NAMALWA (cell line): Measurements from ENCODE around the gene BARHL1.

Experiments used
- DNase-seq: peaks from one replicate; pipeline ENCODE4 v3.0.0-alpha.2; 2015; ENCODE audit warnings: low spot score

BARHL1 gene

DNA sequence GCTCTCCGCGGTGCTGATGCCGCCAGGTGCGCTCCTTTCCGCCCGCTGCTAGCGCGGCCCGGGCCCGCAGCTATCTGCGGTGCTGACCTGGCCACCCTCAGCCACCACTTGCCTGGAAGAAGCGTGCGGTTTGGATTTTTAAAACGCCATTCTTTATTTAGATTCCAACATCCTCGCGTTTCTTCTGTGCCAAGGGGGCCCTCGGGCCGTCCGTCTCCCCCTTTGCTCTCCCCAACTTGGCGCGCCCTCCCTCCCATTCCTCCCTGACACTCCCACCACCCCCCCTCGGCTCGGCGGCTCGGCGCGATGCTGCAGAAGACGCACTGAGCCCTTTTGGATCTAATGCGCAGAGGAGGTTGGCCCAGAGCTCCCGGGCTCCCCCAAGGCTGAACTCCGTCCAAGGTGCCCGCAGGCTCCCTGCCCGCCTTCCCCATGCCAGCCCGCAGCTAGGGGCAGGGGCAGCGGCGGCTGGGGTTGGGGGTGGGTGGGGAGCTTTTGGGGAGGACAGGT, at the start of gene BARHL1:
Gene BARHL1, plus strand, starts transcription at position 331 of the 510 bp plus-strand sequence. CDS start 192 bp downstream, outside the sequence.
- DNase-seq = no peak

DNA sequence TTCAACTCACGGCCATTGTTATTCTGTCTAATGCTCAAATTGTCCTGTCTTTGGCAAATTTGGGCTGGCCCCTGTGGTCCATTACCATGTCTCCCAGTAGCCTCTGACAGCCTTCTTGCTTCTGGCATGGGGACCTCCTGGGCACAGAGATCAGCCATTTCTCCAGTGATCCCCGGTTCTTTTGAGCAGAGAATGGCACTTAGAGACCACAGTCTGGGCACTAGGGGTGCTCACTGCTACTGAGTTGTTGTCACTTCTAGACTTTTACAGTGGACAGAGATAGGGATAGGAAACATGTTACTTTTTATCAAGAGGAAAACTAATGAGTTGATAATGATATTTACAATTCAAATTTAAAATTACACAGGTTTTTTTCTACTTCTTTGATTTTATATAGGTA, 47.6 kb upstream of the BARHL1 start:
- no peak for DNase-seq

- DNase-seq = no peak
These were observed 46.3 kb upstream of the BARHL1 start for GRCh38 chr9:132536124-132536523.

GRCh38 chr9:132537352-132537751, 45.1 kb upstream of the BARHL1 start:
- no peak for DNase-seq

DNA sequence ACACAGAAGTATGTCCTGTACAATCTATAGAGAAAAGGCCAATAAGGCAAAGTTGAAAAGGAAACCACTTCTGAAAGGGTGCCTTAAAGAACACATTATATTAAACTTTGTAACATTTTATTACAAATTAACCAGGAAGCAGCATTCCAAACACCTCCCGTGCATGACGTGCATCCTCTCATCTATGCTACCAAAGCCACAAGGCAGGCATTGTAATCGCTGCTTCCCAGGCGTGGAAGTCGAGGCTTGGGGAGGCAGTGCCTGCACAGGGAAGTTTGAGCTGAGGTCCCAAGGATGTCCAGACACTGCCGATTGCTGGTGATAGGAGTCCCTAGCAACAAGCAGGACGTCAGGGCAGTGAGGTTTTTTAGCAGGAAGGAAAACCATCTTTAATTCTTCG, 44.3 kb upstream of the BARHL1 start:
- DNase-seq = no peak

DNA sequence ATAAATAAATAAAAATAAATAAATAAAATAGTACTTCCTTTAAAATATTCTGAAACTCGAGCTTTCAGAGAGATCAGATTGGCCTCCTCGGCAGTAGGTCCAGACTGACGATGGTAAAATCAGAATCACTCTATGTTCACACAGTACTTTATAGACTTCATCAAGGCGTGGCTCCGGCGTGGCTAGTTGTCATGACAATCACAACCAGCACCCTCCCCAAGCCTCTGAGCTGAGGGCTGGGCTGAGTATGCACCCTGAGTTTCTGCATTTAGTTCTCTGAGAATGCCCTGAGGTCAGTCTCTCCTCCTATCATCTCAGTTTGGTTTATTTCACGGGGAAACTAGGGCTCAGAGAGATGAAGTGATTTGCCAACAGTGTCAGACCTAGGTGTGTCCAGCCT, 43.3 kb upstream of the BARHL1 start:
- DNase-seq = no peak

DNA sequence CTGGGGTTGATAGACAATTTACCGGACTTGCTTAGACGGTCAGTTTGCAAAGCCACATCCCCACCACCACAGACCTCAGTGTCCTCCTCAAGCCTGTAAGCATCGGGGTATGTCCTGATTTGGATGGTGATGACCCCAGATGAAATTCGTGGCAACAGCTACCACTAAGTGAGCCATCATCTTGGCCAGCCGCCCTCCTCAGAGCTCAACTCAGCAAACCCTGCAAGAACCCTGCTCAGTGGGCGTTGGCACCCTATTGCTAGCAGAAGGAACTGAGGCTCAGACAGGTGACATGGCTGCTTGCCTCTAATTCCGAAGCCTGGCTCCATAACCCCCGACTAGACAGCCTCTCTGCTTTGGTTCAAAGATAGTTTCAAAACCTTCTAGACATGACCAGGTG, 41.4 kb upstream of the BARHL1 start:
- no peak for DNase-seq

GRCh38 chr9:132541870-132542830, 40.3 kb upstream of the BARHL1 start:
- no peak for DNase-seq

DNA sequence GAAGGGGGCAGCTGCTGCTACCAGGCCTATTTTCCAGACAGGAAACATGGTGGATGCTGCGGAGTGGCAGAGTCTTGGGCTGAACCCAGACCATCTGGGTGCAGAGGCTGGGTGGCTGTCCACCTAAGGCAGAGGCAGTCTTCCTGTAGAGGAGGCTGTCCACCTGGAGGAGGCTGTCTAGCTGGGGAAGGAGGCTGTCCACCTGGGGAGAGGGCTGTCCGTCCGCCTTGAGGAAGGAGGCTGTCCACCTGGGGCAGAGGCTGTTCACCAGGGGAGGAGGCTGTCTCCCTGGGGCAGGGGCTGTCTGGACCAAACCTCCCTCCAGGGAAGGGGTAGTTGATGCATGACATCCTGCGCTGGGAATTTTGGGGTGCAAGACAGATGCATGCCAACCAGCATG, 39.2 kb upstream of the BARHL1 start:
- no peak for DNase-seq

DNA sequence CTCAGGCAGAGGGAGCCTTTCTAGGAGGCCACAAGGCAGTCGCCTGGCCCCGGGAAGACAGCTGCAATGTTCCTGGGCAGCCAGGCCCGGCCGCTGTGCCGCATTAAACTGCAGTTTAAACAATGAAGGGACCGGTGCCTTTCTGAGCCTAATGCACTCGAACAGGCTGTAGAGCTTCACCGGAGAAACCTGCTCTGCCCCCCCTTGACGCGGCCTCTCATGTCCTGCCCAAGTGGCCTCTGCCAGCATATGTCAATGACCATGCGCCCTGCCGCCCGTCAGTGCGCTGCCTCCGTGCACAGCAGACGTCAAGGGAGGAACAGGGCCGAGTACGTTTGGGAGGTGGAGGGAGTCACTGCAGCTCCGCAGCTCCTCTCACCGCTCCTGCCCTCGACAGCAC, 38.4 kb upstream of the BARHL1 start:
- no peak for DNase-seq

DNA sequence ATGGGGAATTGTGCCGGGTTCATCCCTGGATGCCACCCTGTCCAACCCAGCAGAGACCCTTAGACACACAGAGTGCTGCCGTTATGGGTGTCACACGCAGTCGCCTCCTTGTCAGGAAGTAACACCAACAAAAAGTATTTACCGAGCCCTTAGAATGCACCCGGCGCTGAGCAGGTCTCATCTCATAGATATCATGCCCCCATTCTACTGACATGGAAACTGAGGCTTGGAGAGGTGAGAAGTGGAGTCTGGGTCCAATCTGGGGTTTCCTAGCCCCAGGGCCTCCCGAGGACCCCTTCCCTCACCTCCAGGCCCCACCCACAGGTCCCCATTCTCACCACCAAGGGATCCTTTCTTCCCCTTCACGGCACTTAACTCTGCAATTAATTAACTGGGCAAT, 36.8 kb upstream of the BARHL1 start:
- no peak for DNase-seq

DNA sequence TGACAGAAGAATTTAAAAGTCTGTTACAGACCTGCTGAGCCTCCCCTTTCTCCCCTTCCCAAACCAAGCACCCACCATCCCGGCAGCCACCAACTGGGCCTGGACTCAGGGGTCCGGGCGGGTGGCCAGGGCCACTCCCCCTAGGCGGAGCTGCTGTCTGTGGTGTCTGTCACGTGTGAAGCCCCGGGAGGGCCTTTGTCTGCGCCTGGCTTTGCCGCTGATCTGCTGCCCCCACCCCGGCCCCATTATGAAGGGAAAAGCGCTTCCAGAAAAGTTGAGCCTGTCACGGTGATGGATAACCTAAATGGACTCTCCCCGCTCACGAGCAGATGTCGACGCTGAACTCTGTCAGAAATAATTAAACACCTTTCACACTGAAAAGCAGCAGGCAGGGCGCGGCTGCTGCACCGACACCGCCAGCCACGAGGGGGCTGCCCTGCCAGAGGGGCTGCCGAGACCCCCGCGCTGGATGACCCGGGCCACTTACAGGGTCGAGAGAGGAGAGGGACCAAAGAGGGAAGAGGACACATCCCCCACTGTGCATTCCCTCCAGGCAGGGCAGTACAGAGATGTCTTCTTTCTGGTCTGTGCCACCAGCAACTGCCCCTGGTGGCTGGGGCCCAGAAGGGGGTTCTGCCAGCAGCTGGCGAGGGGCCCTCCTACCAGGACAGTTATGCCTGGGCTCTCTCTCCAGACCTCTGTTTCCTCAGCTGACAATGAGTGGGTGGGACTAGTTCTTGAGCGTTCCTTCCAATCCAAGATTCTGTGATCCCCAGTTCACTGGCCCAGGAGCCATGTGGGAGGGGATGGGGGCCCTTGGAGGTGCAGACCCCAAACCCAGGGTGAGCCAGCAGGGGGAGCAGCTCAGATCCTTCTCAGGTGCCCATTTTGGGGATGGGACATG, 36.0 kb upstream of the BARHL1 start:
- DNase-seq = peak; percentile 61

DNA sequence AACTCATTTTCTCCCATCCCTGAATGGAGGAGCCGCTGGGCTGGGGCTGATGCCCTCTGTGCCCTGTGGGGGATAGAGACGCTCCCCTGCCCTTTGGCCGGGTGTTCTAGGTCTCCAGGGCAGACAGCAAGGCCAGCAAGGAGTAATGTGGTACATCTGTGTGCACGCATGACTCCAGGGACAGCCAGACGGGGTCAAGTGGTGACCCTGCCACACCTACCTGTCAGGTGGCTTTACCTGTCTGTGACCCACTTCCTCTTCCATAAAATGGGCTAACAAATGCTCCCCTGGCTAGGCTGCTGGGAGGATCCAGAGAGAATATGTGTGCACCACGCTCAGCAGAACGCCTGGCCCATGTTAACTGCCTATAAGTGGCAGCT, 35.4 kb upstream of the BARHL1 start:
- DNase-seq = no peak

GRCh38 chr9:132547436-132547835, 35.0 kb upstream of the BARHL1 start:
- DNase-seq = no peak

- DNase-seq = no peak
These were observed 34.3 kb upstream of the BARHL1 start for GRCh38 chr9:132547976-132548730.

DNA sequence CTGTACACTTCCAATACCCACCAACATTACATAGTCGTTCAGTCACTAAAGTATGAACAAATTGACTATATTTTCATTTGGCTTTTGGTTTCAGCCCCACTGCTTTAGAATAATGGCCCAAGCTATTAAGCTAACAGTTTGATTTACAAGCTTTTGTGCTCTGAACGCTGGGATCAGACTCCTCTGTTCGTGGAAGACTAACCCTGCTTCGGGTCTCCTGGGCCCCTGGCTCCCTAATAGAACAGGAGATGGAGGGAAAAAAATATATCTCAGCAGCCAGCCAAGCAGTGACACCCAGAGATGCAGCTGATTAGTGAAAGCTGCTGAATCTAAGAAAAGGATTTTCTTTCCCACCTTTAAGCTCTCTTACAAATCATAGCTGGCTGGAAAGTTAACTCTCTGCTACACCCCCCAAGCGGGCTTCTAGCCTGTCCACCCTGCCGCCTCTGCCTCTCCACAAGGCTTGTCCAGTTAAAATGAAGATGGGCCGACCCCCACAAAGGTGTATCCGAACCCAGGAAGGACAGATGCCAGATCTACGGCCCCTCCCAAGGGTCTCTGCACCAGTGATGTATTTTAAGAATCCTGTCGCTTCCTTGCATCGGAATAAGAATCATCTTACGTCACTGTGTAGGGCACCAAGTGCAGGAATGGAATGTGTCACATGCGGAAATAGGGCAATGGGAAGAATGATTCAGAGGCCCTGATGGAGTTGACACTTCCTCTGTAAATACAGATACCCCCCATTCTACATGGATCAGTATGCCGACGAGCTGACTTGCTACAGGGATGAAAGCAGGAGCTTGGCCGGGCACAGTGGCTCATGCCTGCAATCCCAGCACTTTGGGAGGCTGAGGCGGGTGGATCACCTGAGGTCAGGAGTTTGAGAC, 33.4 kb upstream of the BARHL1 start:
- no peak for DNase-seq

GRCh38 chr9:132551556-132551955, 30.9 kb upstream of the BARHL1 start:
- no peak for DNase-seq

GRCh38 chr9:132552041-132552440, 30.4 kb upstream of the BARHL1 start:
- no peak for DNase-seq

DNA sequence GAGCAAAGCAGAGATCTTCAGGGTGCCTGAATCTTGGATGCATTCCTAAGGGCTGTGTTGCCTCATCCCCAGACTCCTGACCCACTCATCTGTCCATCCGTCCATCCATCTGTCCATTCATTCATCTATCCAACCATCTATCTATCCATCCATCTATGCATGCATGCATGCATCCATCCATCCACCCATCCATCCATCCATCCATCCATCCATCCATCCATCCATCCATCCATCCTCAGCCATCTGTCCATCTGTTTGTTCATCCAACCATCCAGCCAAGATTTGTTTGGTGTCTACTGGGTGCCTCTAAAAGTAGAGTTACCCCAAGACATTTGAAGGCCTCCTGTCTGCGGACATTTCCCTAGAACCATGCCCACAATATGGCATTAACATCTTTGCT, 27.7 kb upstream of the BARHL1 start:
- DNase-seq = no peak

DNA sequence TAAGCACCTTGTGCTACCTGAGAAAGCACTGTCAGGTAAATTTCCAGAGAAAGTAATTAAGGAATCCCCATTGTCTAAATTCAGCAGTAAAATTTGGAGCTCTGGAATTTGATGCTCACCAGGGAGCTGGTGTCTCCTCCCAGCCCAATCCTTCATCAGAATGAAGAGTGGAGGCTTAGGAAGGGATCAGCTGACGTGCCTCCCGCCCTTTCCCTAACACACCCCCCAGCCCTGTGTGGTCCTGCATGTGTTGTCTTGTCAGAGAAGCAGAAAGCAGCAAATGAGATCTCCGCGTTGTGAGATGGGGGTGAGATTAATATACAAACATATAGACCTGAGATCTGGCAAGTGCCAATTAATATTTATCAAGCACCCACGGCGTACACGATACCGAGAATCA, 26.9 kb upstream of the BARHL1 start:
- no peak for DNase-seq

GRCh38 chr9:132556235-132556634, 26.2 kb upstream of the BARHL1 start:
- no peak for DNase-seq
